Skeletal muscle cell (primary cell): ENCODE results near the gene HECTD2.
"Not testable (repeated sequence)": the region's sequence is repeated elsewhere in the genome, so short reads cannot be mapped to it uniquely, and the experiment has no call there.

ENCODE experiments used
- DNase-seq: peaks from one replicate; pipeline ENCODE4 v3.0.0-alpha.2; 2010; ENCODE audit warnings: low read depth
- H3K4me3 ChIP-seq: 2 replicates; pipeline ENCODE4 v1.5.1; 2011; ENCODE audit warnings: low read depth, mild to moderate bottlenecking, control low read depth, low read length, moderate library complexity

The HECTD2 gene

GRCh38 chr10:91558473-91558872 lies 148.3 kb downstream of the HECTD2 start:
- H3K4me3 ChIP-seq: no peak overlapping the region
- no peak for DNase-seq

- DNase-seq: no peak
- H3K4me3 ChIP-seq: no peak overlapping the region
Observed at GRCh38 chr10:91559169-91559568, 149.0 kb downstream of the HECTD2 start.

DNA sequence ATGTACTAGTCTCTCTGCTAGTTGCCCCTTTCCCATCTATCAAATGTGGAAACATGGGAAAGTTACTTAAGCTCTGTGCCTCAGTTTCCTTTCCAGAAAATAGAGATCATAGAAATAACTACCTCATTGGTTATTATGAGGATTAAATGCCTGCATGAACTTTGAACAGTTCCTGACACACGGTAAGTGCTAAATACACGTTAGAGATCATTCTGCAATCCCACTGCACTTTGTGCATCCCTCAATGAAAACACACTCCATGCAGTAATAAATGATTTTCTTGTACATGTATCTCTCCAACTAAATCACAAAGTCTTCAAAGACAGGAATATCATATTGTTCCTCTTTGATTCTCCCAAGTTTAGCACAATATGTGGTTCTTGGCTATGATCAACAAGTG lies 149.6 kb downstream of the HECTD2 start:
- H3K4me3 ChIP-seq: no peak overlapping the region
- no peak for DNase-seq

DNA sequence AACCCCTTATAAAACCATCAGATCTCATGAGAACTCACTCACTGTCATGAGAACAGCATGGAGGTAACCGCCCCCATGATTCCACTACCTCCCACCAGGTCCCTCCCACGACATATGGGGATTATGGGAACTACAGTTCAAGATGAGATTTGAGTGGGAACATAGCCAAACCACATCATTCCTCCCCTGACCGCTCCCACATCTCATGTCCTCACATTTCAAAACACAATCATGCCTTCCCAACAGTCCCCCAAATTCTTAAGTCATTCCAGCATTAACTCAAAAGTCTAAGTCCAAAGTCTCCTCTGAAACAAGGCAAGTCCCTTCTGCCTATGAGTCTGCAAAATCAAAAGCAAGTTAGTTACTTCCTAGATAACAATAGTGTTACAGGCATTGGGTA lies 150.7 kb downstream of the HECTD2 start:
- H3K4me3 ChIP-seq: not testable (repeated sequence)
- DNase-seq: peak; percentile 79

- DNase-seq: no peak
- H3K4me3 ChIP-seq: no peak overlapping the region
Observed at GRCh38 chr10:91562839-91563581, 152.9 kb downstream of the HECTD2 start.

DNA sequence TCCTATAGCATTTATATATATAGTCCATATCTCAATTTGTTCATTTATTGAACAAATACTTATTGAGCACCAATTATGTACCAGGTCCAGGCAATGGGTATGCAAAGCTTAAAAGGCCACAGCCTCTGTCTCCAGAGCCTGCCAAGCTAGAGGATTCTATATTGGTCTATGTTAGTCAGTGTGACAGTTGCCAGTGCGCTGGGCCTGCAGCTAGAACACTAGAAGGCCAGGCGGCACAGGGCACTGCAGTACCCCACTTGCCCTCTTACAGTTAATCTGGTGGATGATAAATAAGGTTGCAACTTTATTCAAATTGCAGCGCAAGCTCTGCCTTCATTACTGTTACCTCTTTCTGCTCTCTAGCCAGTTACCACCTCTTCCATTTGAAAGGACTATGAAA lies 153.9 kb downstream of the HECTD2 start:
- no peak for DNase-seq
- H3K4me3 ChIP-seq: no peak overlapping the region
